ENCODE measurements around the gene FOXP1. TPM values are rescaled to one million over a fixed set of nuclear protein-coding genes. Genes with fewer than 3 reads are reported as not detected.

Gene FOXP1
- total and polyA plus RNA-seq, 2 donors (not counting 1 experiment from before 2014, with no cell fraction given) = 91.1 to 508 TPM

GRCh38 chr3:71559578-71560162 lies 23.9 kb downstream of the FOXP1 start:
- Histone ChIP-seq H3K27me3 (replicated peaks in 1 of 4; ENCODE audit: control extremely low read depth in 1 of 4, control insufficient read depth in 3 of 4, insufficient read depth in 4 of 4, low read length in 3 of 4) (peaks cover 0 to 4% (median 0%) of the 10 kb centered on the region in 4 experiments), H3K4me2 (replicated peaks; ENCODE audit: low read depth, low read length, poor library complexity, severe bottlenecking) (no peak overlapping the region), H3K4me1 (ENCODE audit: control insufficient read depth in 2 of 2, insufficient read depth in 2 of 2, low read length in 2 of 2) (peaks cover 26 to 40% of the 10 kb centered on the region in 2 donors), H2AFZ (ENCODE audit: insufficient read depth, low read depth, low read length, poor library complexity, severe bottlenecking) (no peak overlapping the region), H3K9me3 (ENCODE audit: control extremely low read depth in 1 of 3, control insufficient read depth in 2 of 3, insufficient read depth in 1 of 3, low read length in 2 of 3) (no peaks in the 10 kb centered on the region), H3K9ac (ENCODE audit: low read length) (no peak overlapping the region), H4K20me1 (ENCODE audit: control insufficient read depth, insufficient read depth, low read length, poor library complexity, severe bottlenecking) (peaks cover 47% of the 10 kb centered on the region), H3K27ac (ENCODE audit: low read length in 2 of 2) (no peak overlapping the region), H3K36me3 (replicated peaks in 1 of 2; ENCODE audit: control extremely low read depth in 1 of 2, control insufficient read depth in 1 of 2, extremely low read depth in 1 of 2, insufficient read depth in 2 of 2, low read length in 1 of 2) (peaks cover 0 to 1% of the 10 kb centered on the region in 2 experiments), H3K4me3 (ENCODE audit: control extremely low read depth in 1 of 5, extremely low read depth in 1 of 5, insufficient read depth in 1 of 5, low read depth in 2 of 5, low read length in 4 of 5) (no peak overlapping the region), H3K79me2 (ENCODE audit: control insufficient read depth, insufficient read depth, low read length) (peaks cover 96% of the 10 kb centered on the region)
- 90% methylated on average over 2 of the region's 4 CpGs for WGBS (ENCODE audit: insufficient coverage)
- POLR2A ChIA-PET = interaction anchor here (0.7 kb wide), 1 partner anchor 30 kb away, joined by 6 read pairs; no protein-coding TSS in a partner anchor
- Mint-ChIP-seq H3K9me3 (ENCODE audit: insufficient read depth) (no peaks in the 10 kb centered on the region), H3K27ac (no peak overlapping the region), H3K27me3 (no peaks in the 10 kb centered on the region), H3K4me1 (peaks cover 46% of the 10 kb centered on the region), H3K4me3 (no peak overlapping the region)
- ATAC-seq (ENCODE audit: low read depth) (no peak), DNase-seq (no peak)
- CTCF ChIA-PET = no interaction called here
- intact Hi-C loops (cut with micrococcal nuclease) = loop anchor here (5.0 kb wide), 1 partner anchor 117 kb away; no protein-coding TSS in a partner anchor
- no peak for TF ChIP-seq CTCF (IDR thresholded peaks at IDR 0.05)
- TF ChIP-seq EZH2 (IDR thresholded peaks at IDR 0.05; ENCODE audit: borderline replicate concordance, insufficient read depth, low read depth, low read length, poor library complexity, severe bottlenecking) = no peak

DNA sequence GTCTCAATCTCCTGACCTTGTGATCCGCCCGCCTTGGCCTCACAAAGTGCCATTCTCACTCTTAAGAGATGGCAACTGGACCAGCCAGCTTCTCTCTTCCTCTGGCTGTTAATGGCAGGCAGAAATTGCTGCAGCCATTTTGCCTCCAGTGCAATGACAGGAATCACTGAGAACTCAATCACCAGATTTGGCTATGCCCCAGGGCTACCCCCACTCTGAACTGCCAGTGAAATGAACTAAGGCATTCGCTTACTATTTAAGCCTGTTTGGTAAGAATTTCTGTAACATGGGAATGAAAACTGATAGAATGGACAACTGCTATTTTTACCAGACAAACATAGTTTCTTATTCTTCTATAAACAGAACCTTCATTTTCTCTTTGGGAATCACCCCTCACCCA lies 24.5 kb downstream of the FOXP1 start:
- H3K9ac ChIP-seq (ENCODE audit: low read length) = no peak overlapping the region
- H3K4me1 ChIP-seq (ENCODE audit: control insufficient read depth in 2 of 2, insufficient read depth in 2 of 2, low read length in 2 of 2) = peaks cover 20 to 37% of the 10 kb centered on the region in 2 donors
- H4K20me1 ChIP-seq (ENCODE audit: control insufficient read depth, insufficient read depth, low read length, poor library complexity, severe bottlenecking) = peaks cover 47% of the 10 kb centered on the region
- peaks cover 0 to 1% of the 10 kb centered on the region in 2 experiments for H3K36me3 ChIP-seq (replicated peaks in 1 of 2; ENCODE audit: control extremely low read depth in 1 of 2, control insufficient read depth in 1 of 2, extremely low read depth in 1 of 2, insufficient read depth in 2 of 2, low read length in 1 of 2)
- Mint-ChIP-seq H3K4me3 (no peak overlapping the region), H3K4me1 (peaks cover 41% of the 10 kb centered on the region), H3K27me3 (no peaks in the 10 kb centered on the region), H3K9me3 (ENCODE audit: insufficient read depth) (no peaks in the 10 kb centered on the region), H3K27ac (no peak overlapping the region)
- H3K27me3 ChIP-seq (replicated peaks in 1 of 4; ENCODE audit: control extremely low read depth in 1 of 4, control insufficient read depth in 3 of 4, insufficient read depth in 4 of 4, low read length in 3 of 4) = peaks cover 0 to 4% (median 0%) of the 10 kb centered on the region in 4 experiments
- peaks cover 96% of the 10 kb centered on the region for H3K79me2 ChIP-seq (ENCODE audit: control insufficient read depth, insufficient read depth, low read length)
- H3K4me2 ChIP-seq (replicated peaks; ENCODE audit: low read depth, low read length, poor library complexity, severe bottlenecking) = no peak overlapping the region
- ChIA-PET POLR2A (interaction anchor here (0.7 kb wide), 1 partner anchor 31 kb away, joined by 6 read pairs; no protein-coding TSS in a partner anchor), CTCF (no interaction called here)
- H3K9me3 ChIP-seq (ENCODE audit: control extremely low read depth in 1 of 3, control insufficient read depth in 2 of 3, insufficient read depth in 1 of 3, low read length in 2 of 3) = no peaks in the 10 kb centered on the region
- TF ChIP-seq CTCF (IDR thresholded peaks at IDR 0.05) (no peak), EZH2 (IDR thresholded peaks at IDR 0.05; ENCODE audit: borderline replicate concordance, insufficient read depth, low read depth, low read length, poor library complexity, severe bottlenecking) (no peak)
- 93% methylated on average over 2 of the region's 3 CpGs for WGBS (ENCODE audit: insufficient coverage)
- intact Hi-C loops (cut with micrococcal nuclease) = no loop called here
- no peak overlapping the region for H3K27ac ChIP-seq (ENCODE audit: low read length in 2 of 2)
- H3K4me3 ChIP-seq (ENCODE audit: control extremely low read depth in 1 of 5, extremely low read depth in 1 of 5, insufficient read depth in 1 of 5, low read depth in 2 of 5, low read length in 4 of 5) = no peak overlapping the region
- ATAC-seq (ENCODE audit: low read depth) (no peak), DNase-seq (no peak)
- no peak overlapping the region for H2AFZ ChIP-seq (ENCODE audit: insufficient read depth, low read depth, low read length, poor library complexity, severe bottlenecking)

All from B cell (primary cell).